HG03571 (cell line): Measurements from ENCODE around the gene RASGRP1.
"Not testable (repeated sequence)": the region's sequence is repeated elsewhere in the genome, so short reads cannot be mapped to it uniquely, and the experiment has no call there.

Experiments
- ATAC-seq: cut with Tn5 transposase; IDR thresholded peaks from one replicate; pipeline ENCODE4 v1.9.1; 2021; ENCODE audit not compliant: unreplicated experiment

The RASGRP1 gene

DNA sequence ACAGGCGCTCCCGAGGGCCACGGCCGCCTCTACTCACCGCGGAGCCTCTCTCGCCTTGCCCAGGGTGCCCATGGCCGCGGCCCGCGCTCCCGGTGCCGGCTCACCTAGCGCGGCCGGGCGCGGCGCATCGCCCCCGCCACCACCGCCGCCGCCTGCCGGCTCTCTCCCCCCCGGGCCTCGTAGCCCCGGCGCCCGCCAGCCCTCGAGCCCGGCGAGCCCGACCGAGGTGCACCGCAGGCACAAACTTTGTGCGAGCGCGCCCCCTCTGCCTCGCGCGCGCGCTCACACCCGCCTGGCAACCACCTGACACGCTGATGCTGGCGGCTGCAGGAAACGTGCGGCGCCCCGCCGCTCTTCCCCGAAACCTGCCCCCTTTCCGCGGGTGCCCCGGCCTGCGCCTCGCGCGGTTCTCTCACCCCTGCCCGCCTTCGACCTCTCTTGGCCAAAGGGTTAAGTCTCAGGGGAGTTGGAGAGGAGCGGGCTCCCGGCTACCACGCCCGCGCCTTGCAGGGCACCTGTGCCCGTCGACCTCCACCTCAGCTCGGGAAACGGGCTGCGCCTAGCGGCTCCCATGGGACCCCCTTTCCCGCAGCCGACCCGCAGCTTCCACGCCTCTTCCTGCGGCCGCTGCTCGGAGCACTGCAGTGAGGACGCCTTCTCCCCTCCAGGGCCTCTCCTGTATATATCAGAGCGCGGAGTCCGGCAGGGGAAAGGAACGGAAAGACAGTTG lies at the start of gene RASGRP1:
Gene RASGRP1, minus strand, starts transcription at position 258 of the 730 bp plus-strand sequence. Its CDS starts 186 bp downstream, at position 72.
- peak; percentile 55 for ATAC-seq

DNA sequence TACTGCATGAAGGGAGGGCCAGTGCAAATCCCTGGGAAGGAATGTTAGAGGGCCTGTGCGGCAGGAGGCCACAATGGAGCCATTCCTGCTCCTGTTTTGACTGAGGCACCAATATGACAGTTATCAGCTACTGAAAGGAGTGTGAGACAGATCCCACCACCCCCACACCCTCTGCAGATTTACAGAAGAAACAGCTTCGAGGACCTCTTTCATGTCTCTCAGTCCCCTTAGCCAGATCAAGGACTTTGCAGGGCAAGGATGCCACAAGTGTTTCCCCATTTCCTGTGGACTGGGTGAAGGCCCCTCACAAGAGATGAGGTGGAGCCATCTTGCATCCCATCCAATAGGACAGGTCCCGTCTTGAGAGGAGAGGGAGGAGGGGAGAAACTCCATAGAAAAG lies 48.5 kb upstream of the RASGRP1 start:
- ATAC-seq, result no peak

DNA sequence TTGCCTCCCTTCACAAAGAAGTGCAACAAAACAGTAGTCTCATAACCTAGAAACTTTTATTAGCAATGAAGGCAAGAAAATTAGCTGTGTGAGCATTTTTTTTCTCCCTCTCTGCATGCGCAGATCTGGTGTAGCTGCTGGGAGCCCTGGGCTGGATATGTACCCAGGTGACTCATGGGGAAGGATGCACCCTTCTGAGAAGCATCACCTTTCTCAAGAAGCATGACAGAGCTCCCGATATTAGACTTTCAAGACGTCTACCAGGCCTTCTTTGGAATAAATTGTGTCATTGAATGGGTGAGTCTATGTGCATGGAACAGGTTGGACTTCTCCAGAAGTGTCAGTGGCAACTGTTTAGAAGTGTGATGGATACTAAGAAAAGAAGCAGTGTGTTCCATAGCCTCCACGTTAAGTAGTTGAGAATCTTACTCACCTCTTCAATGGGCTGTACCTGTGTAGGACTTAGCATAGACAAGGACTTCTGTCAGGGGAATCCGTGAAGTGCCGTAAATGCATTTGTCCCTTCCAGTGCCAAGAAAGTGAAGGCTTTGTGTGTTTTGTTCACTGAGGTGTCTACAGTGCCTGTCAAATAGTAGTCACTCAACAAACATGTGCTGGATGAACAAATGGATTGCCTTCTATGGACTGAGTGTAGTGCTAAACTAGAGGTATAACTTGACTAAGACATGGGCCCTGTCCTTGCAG lies 47.7 kb upstream of the RASGRP1 start:
- ATAC-seq, result no peak

DNA sequence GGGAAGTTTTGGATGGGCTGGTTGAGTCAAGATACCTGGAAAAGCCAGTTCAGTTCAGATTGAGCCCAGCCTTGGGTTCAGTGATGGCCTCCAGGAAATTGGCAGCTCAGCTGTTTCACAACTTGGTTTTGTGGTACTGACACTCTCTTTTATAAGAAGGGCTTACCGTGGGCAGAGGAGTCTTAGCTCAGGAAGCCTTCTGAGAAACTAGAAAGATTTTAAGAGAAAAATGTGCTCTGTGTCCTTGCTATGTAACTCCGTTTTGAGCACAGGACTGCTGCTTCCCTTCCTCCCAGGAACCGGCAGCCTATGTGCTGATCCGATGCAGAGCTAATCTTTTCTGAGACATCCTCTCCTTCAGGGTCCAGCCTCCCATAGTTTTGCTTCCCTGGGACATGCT lies 46.6 kb upstream of the RASGRP1 start:
- ATAC-seq, result no peak

DNA sequence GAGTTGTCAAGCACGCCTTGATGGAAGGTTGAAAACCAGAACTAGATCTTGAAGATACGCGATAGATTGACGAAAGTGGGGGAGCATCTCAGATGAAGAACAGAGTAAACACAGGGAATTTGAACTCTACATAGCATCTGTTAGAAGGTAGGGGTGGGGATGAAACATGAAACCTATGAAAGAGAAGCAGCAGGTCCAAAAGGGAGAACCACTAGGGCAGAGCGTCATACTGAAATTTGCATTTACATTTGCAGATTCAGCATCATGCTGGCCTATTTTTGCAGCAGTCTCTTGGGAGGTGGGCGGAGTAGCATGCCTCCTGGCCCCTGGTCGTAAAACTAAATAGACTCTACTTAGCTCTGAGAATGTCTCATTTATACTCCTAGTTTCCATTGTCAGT lies 46.1 kb upstream of the RASGRP1 start:
- no peak for ATAC-seq

DNA sequence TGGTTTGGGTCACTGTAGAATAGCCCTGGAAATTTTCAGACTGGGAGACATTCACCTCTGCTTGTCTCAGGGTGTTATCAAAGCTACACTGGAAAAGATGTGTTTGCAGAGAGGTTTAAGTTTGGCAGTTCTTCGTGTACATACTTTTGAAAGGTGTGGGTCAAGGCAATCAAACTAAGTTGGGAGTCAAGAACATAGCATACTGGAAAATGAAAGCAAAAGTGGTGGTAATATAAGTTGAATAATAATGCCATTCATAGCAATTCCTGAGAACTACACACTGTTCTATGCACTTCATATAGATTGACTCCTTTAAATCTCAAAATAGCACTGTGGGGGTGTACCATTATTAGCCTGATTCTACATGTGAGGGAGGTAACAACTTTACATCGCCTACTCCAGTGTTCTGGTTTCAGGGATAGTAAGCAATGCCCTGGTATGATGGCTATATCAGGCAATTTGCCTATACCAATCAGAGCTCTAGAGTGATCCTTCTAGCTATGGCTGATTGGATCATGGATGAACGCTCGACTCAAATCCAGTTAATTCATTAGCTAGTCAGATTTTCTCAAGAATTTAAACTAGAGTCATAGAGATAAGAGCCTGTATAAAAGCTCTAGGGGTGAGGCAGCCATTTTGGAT lies 44.6 kb upstream of the RASGRP1 start:
- no peak for ATAC-seq

DNA sequence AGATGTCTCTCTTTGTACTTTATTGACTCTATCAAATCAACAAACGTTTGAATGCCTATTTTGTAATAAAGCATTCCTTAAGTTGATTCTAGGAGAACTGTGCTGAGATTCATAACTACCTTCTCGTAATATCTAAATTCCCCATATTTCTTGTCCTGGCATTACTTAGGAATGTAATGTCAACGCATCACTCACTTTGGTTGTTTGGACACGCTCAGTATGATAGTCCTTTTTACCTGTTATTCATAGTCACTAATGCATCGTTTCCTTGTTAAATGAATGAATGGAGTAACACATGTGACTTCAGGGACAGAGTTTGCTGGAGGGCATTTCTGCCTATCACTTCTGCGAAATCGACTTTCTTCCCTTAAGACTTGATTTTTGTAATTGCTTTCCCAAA lies 44.1 kb upstream of the RASGRP1 start:
- no peak for ATAC-seq

DNA sequence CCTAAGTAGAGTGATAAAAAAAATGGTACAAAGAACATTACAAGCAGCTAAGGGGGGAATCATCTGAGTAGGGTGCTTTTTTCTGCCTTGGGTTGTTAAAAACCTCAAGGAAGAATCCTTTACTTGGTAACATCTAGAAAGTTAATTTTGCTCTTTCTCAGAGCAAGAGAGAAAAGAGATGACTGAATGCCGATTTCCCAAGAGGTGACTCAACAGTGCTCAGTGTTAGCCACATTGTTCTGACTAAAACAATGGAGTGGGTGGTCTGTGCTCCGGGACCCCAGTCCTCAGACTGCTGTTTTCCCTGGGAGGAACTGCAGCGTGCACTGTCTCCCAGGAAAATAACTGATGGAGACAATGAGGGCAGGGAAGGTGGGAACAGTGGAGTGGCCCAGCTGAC lies 41.1 kb upstream of the RASGRP1 start:
- no peak for ATAC-seq

DNA sequence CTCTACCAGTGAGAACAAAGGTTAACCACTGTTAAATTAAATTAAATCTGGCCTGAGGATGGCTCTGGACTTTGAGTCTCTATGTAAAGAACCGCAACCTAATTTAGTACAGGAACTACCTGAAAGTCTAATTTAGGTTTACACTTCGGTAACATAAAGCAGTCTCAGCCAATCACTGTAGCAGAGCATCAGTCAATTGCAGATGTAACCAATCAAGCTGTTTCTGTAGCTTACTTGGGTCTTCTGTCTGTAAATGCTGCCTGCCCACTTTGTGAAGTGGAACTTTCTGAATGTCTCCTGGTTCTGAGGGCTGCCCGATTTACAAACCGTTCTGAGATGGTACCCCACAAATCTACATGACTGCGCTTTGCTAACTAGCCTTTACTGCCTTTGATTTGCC lies 39.1 kb upstream of the RASGRP1 start:
- no peak for ATAC-seq

DNA sequence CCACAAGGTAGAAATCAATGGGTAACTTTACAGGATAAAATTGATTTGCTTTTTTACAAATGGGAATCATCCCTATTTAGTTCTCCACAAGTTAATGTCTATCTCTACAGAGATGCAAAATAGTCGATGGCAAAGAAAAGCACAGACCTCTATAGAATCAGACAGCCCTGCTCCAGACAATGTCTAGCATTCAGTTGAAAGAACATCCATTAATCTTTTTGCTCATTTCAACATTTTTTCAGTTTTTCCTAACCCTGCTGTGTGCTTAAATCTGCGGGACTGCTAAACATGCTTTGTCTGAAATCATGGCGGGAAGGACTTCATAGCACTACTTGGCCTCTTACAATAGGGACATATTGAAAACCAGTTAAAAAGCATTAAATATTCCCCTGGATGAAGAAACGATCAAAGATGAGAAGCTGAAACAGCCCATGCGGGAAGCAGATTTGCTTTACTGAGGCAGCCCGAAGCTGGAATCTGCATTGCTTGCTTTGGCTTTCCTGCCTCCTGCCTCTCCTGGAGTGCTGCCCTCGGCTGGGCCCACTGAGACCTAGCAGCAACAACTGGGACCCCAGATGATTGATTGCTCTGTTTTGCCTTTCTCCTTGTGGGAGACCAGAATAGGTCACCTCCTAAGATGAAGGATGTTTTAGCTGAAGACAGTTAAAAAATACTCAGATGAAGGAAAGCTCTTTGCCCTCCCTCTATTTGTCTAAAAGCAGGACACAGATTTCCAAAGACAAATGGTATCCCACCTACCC lies 38.5 kb upstream of the RASGRP1 start:
- no peak for ATAC-seq

DNA sequence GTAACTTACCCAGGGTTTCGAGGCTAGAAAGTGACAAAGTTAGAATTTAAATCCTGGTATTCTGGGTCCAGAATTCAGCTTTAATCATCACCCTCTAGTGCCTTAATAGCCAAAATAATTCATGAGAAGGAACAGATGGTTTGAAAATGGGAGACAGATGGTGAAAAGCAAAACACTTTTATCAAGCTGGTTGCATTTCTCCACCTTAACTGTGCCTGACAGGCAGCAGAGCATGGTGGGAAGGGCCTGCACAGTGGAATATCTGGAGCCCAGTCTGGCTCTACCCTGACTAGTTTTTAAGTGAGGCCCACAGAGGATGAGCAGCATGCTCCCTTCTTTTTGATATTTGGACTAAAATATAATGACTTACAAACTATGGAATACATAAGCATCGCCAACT lies 35.6 kb upstream of the RASGRP1 start:
- no peak for ATAC-seq

DNA sequence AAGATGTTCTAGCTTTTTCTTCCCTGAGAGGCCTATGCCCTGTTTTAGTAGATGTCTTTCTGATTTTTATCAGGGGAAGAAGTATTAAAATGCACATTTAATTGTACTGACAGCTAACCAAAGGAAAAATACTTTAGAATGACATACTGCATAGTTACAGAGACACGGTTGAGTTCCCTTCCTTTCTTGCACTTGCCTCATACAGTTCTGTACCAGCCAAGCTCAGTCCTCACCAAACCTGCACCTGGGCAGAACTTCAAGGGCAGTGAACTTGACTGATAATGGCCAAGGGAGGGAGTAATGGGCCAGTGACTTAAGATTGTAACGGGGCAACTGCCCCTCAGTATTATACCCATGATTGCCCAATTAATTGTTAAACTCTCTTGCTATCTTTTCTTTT lies 34.1 kb upstream of the RASGRP1 start:
- no peak for ATAC-seq

DNA sequence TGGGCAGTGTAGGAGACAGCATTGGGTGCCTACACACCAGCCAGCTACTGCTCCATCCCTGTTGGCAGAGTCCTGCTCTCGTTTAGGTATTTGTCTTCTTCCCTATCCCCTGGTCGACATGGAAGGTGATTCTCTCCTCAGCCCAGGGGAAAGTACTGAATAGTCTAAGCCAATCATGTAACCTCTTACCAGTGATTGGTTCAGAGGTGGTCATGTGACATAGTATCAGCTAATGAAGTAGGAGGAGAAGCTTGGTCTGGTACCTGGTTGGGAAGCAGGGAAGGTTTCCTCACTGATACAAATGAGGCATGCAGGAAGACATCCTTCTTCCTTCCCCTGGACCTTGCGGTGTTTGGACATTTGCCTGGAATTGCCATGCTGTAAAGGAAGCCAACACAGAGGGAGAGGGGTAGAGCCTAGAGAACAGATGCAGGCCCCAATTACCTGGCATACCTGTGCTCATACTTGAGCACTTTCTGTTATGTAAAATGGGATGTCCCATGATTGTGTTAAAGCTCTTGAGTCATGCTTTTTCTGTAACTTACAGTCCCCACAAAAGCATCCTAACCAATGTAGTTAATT lies 32.7 kb upstream of the RASGRP1 start:
- ATAC-seq, result no peak

DNA sequence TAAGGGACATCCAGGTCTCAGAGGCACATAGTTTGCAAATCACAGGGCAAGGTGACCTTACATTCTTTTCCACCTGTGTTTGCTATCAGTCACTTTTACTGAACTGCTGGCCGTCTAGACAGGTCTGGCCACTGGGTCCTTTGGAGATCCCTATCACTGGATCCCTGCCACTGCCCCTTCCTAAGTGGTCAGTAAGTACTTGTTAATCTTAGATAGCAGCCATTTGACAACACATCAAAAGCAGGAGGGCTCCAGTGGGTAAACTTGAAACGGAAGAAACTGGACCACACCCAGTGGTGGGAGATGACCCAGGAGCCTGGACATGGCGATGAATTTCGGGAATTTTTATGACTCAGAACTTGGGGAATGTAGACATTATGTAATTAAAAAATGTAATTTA lies 28.9 kb upstream of the RASGRP1 start:
- ATAC-seq, result no peak

DNA sequence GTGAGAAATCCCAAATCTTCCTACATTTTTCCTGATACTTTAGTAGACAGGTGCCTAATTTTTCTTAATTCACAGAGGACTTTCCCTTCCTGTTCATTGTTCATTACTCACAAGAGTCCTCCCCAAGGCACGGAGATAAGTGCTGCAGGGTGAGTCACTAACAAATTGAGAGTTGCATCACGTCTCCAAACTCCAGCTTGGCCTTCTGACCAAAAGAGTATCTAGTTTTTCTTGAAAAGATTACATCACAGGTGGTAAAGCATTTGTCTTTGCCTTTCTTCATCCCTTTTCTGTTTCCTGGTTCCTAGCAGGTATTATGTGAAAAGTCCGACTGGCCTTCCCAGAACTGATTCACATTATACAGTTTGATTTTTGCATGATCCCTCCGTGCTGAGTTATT lies 24.9 kb upstream of the RASGRP1 start:
- no peak for ATAC-seq

DNA sequence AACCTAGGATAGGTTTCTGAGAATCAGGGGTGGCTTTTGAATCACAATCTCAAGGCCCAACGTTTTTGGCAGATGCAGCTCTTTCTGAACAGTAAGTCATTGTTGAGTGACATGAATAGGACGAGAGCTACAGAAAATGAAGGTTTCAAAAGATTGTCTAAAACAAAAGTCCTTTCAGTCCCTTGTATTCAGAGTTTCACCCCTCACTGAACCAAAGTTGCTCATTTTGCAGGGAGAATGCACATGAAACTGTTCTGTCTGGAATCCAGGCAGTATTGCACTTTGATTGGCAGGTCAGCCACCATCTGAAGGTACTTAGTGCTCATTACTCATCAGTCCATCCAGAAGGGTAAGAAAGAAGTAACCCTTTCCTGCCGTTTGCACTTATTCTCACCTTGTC lies 24.1 kb upstream of the RASGRP1 start:
- ATAC-seq, result no peak

DNA sequence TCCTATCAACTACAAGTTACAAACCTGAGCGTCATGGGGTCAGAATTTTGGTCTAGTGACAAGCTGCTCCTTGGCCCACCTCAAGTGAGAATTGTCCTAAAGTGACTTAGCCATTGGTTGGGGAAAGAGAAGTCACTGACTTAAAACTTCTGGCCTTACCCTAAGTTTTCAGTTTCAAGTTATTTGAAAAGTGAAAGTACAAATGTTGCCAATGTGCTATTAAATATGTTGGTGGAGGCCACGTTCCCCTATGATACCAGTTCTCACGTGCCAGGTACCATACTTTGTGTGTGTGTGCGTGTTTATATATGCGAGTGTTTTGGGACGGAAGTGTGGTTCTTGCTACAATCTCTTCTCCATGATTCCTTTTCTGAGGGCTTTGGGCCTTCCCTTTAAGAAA lies 22.6 kb upstream of the RASGRP1 start:
- no peak for ATAC-seq

DNA sequence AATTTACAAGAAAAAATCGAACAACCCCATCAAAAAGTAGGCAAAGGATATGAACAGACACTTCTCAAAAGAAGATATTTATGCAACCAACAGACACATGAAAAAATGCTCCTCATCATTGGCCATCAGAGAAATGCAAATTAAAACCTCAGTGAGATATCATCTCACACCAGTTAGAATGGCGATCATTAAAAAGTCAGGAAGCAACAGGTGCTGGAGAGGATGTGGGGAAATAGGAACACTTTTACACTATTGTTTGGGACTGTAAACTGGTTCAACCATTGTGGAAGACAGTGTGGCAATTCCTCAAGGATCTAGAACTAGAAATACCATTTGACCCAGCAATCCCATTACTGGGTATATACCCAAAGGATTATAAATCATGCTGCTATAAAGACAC lies 21.4 kb upstream of the RASGRP1 start:
- ATAC-seq, result not testable (repeated sequence)

DNA sequence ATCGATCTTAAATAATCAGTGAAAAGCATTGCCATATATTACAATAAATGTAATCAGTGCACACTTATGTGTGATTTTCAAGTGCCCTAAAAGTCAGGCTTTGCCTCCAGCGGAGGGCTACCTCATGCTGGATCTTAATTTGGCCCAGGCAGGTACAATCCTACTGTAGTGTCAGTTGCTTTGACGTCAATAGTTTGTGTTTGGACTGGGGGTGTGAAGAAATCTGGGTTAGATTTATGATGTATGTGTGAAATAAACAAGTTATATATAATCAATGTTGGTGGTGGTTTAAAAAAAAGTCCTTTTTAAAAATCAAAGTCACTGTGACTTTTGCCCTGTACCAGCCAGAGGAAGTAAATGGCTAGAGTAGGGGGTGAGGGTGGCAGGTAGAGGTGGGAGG lies 14.0 kb upstream of the RASGRP1 start:
- ATAC-seq, result no peak

DNA sequence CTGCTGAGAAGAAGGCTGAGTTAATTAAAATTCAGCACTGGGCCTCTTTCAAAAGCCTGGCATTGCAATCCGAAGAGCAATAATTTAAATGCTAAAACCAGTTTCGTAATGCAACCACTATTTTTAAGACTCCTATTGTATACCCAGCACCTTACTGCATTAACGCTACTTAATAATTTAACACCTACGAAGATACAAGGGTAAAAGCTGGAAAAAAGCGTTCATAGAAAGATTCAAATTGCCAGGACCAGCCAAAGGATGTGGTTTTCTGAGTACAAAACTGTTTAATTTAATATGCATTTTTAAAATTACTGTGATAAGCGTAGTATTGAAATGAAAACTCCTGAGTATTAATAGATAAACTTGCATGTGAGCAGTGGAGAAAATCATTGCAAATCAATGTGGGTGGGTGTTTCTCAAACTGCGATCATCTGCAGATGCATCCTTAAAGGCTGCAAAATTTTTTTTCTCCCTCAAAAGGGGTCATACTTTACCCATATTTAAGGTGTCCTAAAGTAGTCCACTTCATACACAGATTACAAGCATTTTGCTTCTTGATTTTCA lies 12.9 kb upstream of the RASGRP1 start:
- no peak for ATAC-seq

DNA sequence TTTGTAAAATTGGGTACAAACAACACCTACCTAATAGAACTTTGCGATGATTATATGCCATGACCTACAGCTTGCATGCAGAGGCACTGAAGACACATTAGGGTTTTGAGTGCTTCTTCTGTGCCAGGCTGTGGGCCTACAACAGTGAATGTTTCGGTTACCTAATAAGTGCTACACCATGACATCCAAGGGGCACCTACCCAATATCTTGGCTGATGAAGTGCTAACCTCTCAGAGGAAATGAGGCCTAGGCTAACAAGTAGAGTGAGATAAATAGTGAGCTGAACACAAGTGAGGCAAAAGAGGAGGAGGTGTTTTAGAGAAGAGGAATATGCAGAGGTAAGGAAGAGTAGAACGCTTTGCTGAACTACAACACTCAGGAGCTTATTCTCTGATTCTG lies 12.2 kb upstream of the RASGRP1 start:
- ATAC-seq, result no peak
